CD4-positive, alpha-beta T cell treated with Interleukin-15 for 4 hours (primary cell): Measurements from ENCODE around the gene CEP250.
A peak's percentile ranks its signal among the peaks of the same experiment; 100 is the strongest.

Source experiments
- DNase-seq: peaks from one replicate; pipeline ENCODE4 v3.0.0-alpha.2; 2020; ENCODE audit warnings: low spot score

The CEP250 gene

DNA sequence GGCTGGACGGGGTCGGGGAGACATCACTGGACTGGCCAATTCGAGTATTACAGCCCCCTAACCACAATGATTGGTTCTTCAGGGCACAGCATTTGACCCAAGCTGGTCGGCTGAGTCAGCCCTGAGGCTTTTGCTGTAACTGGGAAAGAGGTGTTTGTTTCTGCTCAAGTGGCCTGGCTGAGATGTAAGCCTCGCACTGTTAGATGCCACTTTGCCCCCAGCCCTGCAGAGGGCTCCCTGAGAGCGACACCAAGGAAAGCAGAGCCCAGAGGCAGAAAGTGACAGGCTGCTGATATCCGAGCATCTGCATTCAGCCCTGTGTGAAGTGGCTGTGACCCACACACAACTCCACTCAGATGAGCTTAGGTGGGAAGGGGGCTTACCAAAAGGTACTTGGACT lies 105.9 kb downstream of the CEP250 start:
- peak; percentile 7 for DNase-seq

GRCh38 chr20:35561671-35562070 lies 106.3 kb downstream of the CEP250 start:
- no peak for DNase-seq

DNA sequence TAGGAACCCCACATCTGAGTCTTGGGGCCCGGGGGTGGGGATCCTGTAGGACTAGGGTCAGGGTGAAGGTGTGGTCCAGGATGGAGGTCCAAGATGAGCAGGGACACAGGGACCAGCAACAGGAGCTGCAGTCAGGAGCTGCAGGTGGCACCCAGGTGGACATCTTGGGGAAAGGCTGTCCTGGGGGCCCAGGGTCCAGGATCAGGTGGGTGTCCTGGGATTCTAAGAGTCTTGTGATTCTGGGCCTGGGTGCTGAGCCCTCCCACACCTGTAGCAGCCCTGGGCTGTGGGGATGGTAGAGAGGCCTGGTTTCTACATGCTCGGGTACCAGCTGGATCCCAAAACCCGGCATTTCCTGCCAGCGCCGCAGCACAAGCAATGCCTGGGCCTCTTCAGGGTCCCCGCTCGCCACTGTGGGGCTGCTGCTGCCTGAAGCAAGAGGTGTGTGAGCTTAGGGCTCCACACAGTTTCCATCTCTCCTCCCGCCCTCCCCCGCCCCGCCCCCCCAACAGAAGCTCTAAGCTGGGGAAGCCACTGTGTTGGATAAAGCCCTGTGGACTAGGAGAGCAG lies 107.2 kb downstream of the CEP250 start:
- DNase-seq: no peak

DNA sequence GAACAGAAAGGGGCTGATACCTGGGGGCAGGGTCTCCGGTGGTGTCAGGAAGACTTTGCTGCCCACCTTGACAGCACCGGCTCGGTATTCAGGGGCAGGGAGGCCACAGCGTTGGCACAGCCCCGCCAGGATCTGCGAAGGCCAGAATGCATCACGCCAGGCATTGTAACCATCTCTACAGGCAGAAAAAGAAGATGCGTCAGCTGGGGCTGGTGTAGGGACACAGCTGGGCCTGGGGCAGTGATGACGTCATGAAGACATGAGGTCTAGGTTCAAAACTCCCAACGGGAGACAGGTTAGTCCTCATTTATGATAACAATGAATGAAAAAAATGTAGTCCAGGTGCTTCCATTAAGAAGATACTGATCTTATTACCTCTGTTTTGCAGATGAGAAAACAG lies 108.4 kb downstream of the CEP250 start:
- DNase-seq: no peak

DNA sequence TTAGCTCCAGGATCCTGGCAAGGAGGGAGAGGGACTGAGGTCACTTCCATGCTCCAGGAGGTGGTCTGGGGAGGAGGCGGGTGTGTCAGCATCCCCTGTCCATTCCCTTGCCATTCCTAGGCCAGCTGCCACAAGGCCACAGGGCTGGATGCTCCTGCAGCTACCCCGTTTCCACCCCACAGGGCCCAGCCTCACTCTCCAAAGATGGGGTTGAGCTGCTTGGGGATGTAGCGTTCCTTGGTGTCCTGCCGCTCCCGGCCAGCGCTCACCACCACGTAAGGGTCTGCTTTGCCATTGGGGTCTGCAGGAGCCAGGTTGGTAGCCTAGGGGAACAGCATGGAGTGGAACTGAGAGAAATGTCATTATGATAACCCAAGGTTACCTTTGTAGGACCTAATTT lies 109.5 kb downstream of the CEP250 start:
- no peak for DNase-seq

GRCh38 chr20:35568645-35569044 lies 113.2 kb downstream of the CEP250 start:
- no peak for DNase-seq
